Naive thymus-derived CD4-positive, alpha-beta T cell (primary cell): ENCODE results near the gene TMEM63B. TPM values are rescaled to one million over a fixed set of nuclear protein-coding genes. Genes with fewer than 3 reads are reported as not detected.
"Not testable (repeated sequence)": the region's sequence is repeated elsewhere in the genome, so short reads cannot be mapped to it uniquely, and the experiment has no call there.

Experiments
- ATAC-seq: fragments of 150-1000 bp; cut with Tn5 transposase; 2 replicates; pipeline ENCODE4 v1.10.0; 2021; ENCODE audit warnings: mild to moderate bottlenecking, moderate library complexity
- CTCF ChIA-PET: fragments of 350-600 bp; sonication (Branson Sonifier 250); formaldehyde crosslinking; loops from one replicate; lab custom pipeline; 2021; ENCODE audit warnings: antibody characterized with exemption; lab: Charles Lee
- POLR2A ChIA-PET: fragments of 350-600 bp; sonication (Branson Sonifier 250); formaldehyde crosslinking; loops from one replicate; lab custom pipeline; 2021; ENCODE audit warnings: antibody characterized with exemption, inconsistent platforms; lab: Charles Lee
- DNase-seq, 9 donors: peaks; one replicate each; pipeline versions ENCODE4 v3.0.0 to v3.0.0-alpha.2; 2020 to 2022; ENCODE audit warnings: mixed read lengths in 1 of 9
- H3K27ac ChIP-seq: one replicate; pipeline ENCODE4 v1.7.0; 2013; ENCODE audit warnings: mild to moderate bottlenecking, low read depth, low read length, moderate library complexity
- H3K27me3 ChIP-seq, 2 donors: one replicate each; pipeline ENCODE4 v1.7.0; 2013; ENCODE audit warnings: low read length in 2 of 2, mild to moderate bottlenecking in 2 of 2, moderate library complexity in 2 of 2; ENCODE audit not compliant: control insufficient read depth in 2 of 2, insufficient read depth in 2 of 2
- H3K36me3 ChIP-seq, 3 experiments: 1 replicate in 2 of 3; 2 replicates in 1 of 3; pipeline ENCODE4 v1.7.0; 2013; ENCODE audit warnings: low read length in 3 of 3, mild to moderate bottlenecking in 3 of 3, moderate library complexity in 1 of 3; ENCODE audit not compliant: insufficient read depth in 3 of 3, control insufficient read depth in 2 of 3
- H3K4me1 ChIP-seq, 2 donors: one replicate each; pipeline ENCODE4 v1.7.0; 2013; ENCODE audit warnings: low read length in 2 of 2, mild to moderate bottlenecking in 2 of 2, moderate library complexity in 1 of 2; ENCODE audit not compliant: control insufficient read depth in 2 of 2, insufficient read depth in 2 of 2
- H3K4me3 ChIP-seq: 2 replicates; pipeline ENCODE4 v1.7.0; 2013; ENCODE audit warnings: mild to moderate bottlenecking, low read length
- H3K9me3 ChIP-seq, 3 experiments: 1 replicate in 2 of 3; 2 replicates in 1 of 3; pipeline ENCODE4 v1.7.0; 2013; ENCODE audit warnings: low read length in 3 of 3; ENCODE audit not compliant: control insufficient read depth in 2 of 3
- H3K27ac Mint-ChIP-seq, 9 donors: one replicate each; pipeline ENCODE4 v1.8.0; 2020 to 2022; ENCODE audit warnings: mixed read lengths in 9 of 9, mild to moderate bottlenecking in 8 of 9, moderate library complexity in 5 of 9, inconsistent platforms in 2 of 9
- H3K27me3 Mint-ChIP-seq, 5 donors: one replicate each; pipeline ENCODE4 v1.8.0; 2021 to 2022; ENCODE audit warnings: mixed read lengths in 5 of 5, mild to moderate bottlenecking in 1 of 5
- H3K36me3 Mint-ChIP-seq, 5 donors: one replicate each; pipeline ENCODE4 v1.8.0; 2020 to 2022; ENCODE audit warnings: mixed read lengths in 5 of 5, mild to moderate bottlenecking in 3 of 5, inconsistent platforms in 1 of 5
- H3K4me1 Mint-ChIP-seq, 7 donors: one replicate each; pipeline ENCODE4 v1.8.0; 2020 to 2022; ENCODE audit warnings: mixed read lengths in 7 of 7, mild to moderate bottlenecking in 3 of 7, inconsistent platforms in 1 of 7
- H3K4me3 Mint-ChIP-seq, 10 donors: one replicate each; pipeline ENCODE4 v1.8.0; 2020 to 2022; ENCODE audit warnings: mild to moderate bottlenecking in 10 of 10, mixed read lengths in 10 of 10, moderate library complexity in 6 of 10, inconsistent platforms in 2 of 10
- H3K9me3 Mint-ChIP-seq, 11 donors: one replicate each; pipeline ENCODE4 v1.8.0; 2020 to 2022; ENCODE audit warnings: mixed read lengths in 11 of 11, mild to moderate bottlenecking in 4 of 11, inconsistent platforms in 1 of 11, moderate library complexity in 1 of 11
- intact Hi-C, 2 donors: fragments of 100-400 bp; cut with micrococcal nuclease; formaldehyde crosslinking; loops; one replicate each; pipeline ENCODE4 v1.15.1; 2023
- polyA plus RNA-seq, 2 donors: library from polyadenylated mRNA; unstranded; fragments of 300-500 nt; fragmentation: Illumina TruSeq; gene quantifications; one replicate each; pipeline ENCODE4 v1.2.3, GENCODE V29; 2021
- total RNA-seq, 6 experiments: library from RNA in 5 of 6; stranded (reverse) in 5 of 6; gene quantifications; 1 replicate in 5 of 6; 2 replicates in 1 of 6; pipeline ENCODE4 v1.2.3 and lab custom pipeline; 2021 to 2026

TMEM63B gene
- total and polyA plus RNA-seq, 7 experiments from 2014 or later: 0.18 to 21.4 (median 16.2) TPM

DNA sequence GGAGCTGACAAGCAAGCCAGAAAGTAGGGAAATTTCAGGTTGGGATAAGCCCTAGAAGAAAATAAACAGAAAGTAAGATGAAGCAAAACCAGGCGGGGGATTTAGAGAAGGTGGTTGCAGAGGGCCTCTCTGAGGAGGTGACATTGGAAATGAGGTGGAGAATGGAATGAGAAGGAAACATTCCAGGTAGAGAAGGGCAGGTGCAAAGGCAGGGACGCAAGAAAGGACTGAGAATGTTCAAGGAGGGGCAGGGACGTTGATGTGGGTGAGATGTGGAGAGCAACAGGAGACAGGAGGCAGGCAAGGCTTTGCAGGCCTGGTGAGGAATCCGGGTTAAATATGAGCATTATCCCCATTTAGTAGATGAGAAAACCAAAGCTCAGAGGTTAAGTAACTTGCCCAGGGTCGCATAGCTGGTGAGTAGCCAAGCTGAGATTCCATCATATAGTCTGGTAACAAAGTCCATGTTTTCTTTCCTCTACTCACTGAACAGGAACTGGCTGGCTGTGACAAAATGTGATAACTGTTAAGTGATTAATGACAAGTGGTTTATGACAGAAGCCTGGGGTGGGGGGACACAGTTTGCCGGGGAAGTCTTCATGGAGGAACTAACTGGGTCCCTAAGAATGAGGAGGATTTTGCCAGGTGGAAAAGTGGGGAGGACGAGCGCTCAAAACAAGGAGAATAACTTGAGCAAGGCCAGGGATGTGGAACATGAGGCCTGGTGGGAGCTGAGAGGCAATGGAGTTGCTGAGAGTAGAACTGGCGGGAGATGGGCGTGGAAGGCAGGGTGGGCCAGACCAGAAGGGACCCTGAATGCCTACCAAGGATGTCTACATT, 32.7 kb upstream of the TMEM63B start:
- ChIA-PET POLR2A (no interaction called here), CTCF (interaction anchor here (0.7 to 4.4 kb wide), 3 partner anchors 29 to 59 kb away, joined by 3 to 24 read pairs (median 4); no protein-coding TSS in a partner anchor)
- ATAC-seq: no peak
- Mint-ChIP-seq H3K4me3 (no peak overlapping the region), H3K27ac (no peak overlapping the region), H3K4me1 (peaks cover 0 to 10% (median 0%) of the 10 kb centered on the region in 7 donors), H3K9me3 (peaks cover 0 to 1% (median 0%) of the 10 kb centered on the region in 11 donors), H3K27me3 (no peaks in the 10 kb centered on the region), H3K36me3 (peaks cover 0 to 7% (median 3%) of the 10 kb centered on the region in 5 donors)
- H3K27ac ChIP-seq: no peak overlapping the region
- H3K36me3 ChIP-seq: peaks cover 0 to 2% (median 0%) of the 10 kb centered on the region in 3 experiments
- H3K27me3 ChIP-seq: no peaks in the 10 kb centered on the region
- no peaks in the 10 kb centered on the region for H3K9me3 ChIP-seq
- no peaks in the 10 kb centered on the region for H3K4me1 ChIP-seq
- H3K4me3 ChIP-seq: no peak overlapping the region
- intact Hi-C loops: loop anchor here in 1 of 2 donors (5.0 kb wide), 1 partner anchor 248 kb away; the partner anchor contains the start of gene SPATS1
- DNase-seq: no peak

DNA sequence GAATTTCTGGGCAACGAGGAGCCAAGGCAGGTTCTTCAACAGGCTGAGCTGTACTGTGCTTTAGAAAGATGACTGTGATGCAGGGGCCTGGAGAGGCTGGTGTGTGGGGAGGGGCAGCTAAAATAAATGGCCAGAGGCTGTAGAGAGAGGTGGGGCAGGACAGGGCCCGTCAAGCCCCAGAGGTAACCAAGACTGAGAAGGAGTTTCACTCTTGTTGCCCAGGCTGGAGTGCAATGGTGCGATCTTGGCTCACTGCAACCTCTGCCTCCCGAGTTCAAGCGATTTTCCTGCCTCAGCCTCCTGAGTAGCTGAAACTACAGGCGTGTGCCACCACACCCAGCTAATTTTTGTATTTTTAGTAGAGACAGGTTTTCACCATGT, 32.1 kb upstream of the TMEM63B start:
- H3K27me3 Mint-ChIP-seq, H3K36me3 ChIP-seq, DNase-seq, H3K4me3 ChIP-seq, H3K4me3 Mint-ChIP-seq, H3K27ac Mint-ChIP-seq, ATAC-seq, POLR2A ChIA-PET, H3K9me3 Mint-ChIP-seq, H3K9me3 ChIP-seq, H3K36me3 Mint-ChIP-seq, H3K27ac ChIP-seq, H3K4me1 ChIP-seq, H3K27me3 ChIP-seq: not testable (repeated sequence)
- H3K4me1 Mint-ChIP-seq: peaks cover 0 to 10% (median 0%) of the 10 kb centered on the region in 7 donors
- CTCF ChIA-PET: interaction anchor here (0.7 to 4.4 kb wide), 4 partner anchors 30 to 59 kb away, joined by 3 to 25 read pairs (median 14); no protein-coding TSS in a partner anchor
- intact Hi-C loops: loop anchor here in 1 of 2 donors (5.0 kb wide), 1 partner anchor 247 kb away; the partner anchor contains the start of gene SPATS1

GRCh38 chr6:44096612-44097011, 30.7 kb upstream of the TMEM63B start:
- Mint-ChIP-seq H3K27me3 (no peaks in the 10 kb centered on the region), H3K4me1 (peaks cover 0 to 10% (median 0%) of the 10 kb centered on the region in 7 donors), H3K9me3 (no peaks in the 10 kb centered on the region), H3K27ac (no peak overlapping the region), H3K4me3 (no peak overlapping the region), H3K36me3 (peaks cover 0 to 5% (median 4%) of the 10 kb centered on the region in 5 donors)
- Histone ChIP-seq H3K36me3 (peaks cover 0 to 2% (median 0%) of the 10 kb centered on the region in 3 experiments), H3K9me3 (no peaks in the 10 kb centered on the region), H3K27ac (no peak overlapping the region), H3K27me3 (no peaks in the 10 kb centered on the region), H3K4me3 (no peak overlapping the region), H3K4me1 (no peaks in the 10 kb centered on the region)
- ChIA-PET CTCF (interaction anchor here (0.6 to 4.4 kb wide), 16 partner anchors 11 to 328 kb away, joined by 3 to 25 read pairs (median 3); no protein-coding TSS in a partner anchor), POLR2A (interaction anchor here (0.6 kb wide), 1 partner anchor 57 kb away, joined by 3 read pairs; no protein-coding TSS in a partner anchor)
- ATAC-seq (peak; percentile 92), DNase-seq (peak; percentile 45 to 78 (median 68))
- intact Hi-C loops: loop anchor here (1.0 to 5.0 kb wide), 7 partner anchors 30 to 246 kb away; partner anchors contain the start of genes MRPL14 (in 1 of the 2), SPATS1 (in 1 of the 2) and TMEM63B (in 1 of the 2)

- no peak overlapping the region for H3K4me3 ChIP-seq
- ATAC-seq (no peak), DNase-seq (no peak)
- intact Hi-C loops: loop anchor here (2.0 to 5.0 kb wide), 2 partner anchors 29 to 244 kb away; partner anchors contain the start of genes MRPL14 (in 1 of the 2), SPATS1 (in 1 of the 2) and TMEM63B (in 1 of the 2)
- ChIA-PET POLR2A (interaction anchor here (0.7 to 1.0 kb wide), 2 partner anchors 11 to 170 kb away, joined by 3 read pairs; no protein-coding TSS in a partner anchor), CTCF (interaction anchor here (0.6 to 4.4 kb wide), 7 partner anchors 53 to 238 kb away, joined by 4 to 25 read pairs (median 5); no protein-coding TSS in a partner anchor)
- Mint-ChIP-seq H3K4me3 (no peak overlapping the region), H3K27ac (peak overlapping the region in 3 of 9 donors; percentile 37 to 65 (median 45)), H3K27me3 (no peaks in the 10 kb centered on the region), H3K4me1 (peaks cover 0 to 18% (median 6%) of the 10 kb centered on the region in 7 donors), H3K9me3 (no peaks in the 10 kb centered on the region), H3K36me3 (peaks cover 0 to 5% (median under 1%) of the 10 kb centered on the region in 5 donors)
- peaks cover 0 to 2% (median 0%) of the 10 kb centered on the region in 3 experiments for H3K36me3 ChIP-seq
- H3K27ac ChIP-seq: no peak overlapping the region
- H3K4me1 ChIP-seq: no peaks in the 10 kb centered on the region
- H3K9me3 ChIP-seq: no peaks in the 10 kb centered on the region
- no peaks in the 10 kb centered on the region for H3K27me3 ChIP-seq
These were observed 29.5 kb upstream of the TMEM63B start for GRCh38 chr6:44097782-44098317.

DNA sequence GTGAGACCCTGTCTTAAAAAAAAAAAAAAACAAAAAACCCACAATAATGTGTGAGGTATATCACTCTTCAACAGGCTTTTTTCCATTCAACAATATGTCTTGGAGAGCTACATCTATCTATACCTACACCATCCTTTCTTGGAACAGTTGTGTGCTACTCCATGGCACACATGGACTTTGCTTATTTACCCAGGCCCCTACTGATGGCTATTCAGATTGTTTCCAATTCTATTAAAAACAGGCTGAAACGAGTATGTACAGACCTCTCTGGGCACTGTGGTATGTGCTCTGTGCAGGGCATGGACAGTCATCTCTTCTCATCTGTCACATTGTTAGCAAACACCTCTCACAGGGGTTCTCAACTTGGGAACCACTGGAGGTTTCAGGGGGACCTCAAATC, 28.2 kb upstream of the TMEM63B start:
- peaks cover 0 to 9% (median 2%) of the 10 kb centered on the region in 3 experiments for H3K36me3 ChIP-seq
- no peaks in the 10 kb centered on the region for H3K27me3 ChIP-seq
- intact Hi-C loops: loop anchor here in 1 of 2 donors (5.0 kb wide), 1 partner anchor 243 kb away; the partner anchor contains the start of gene SPATS1
- H3K4me3 Mint-ChIP-seq: no peak overlapping the region
- DNase-seq (no peak), ATAC-seq (no peak)
- POLR2A ChIA-PET: no interaction called here
- no peaks in the 10 kb centered on the region for H3K4me1 ChIP-seq
- H3K36me3 Mint-ChIP-seq: peaks cover 0 to 7% (median 0%) of the 10 kb centered on the region in 5 donors
- no peak overlapping the region for H3K4me3 ChIP-seq
- H3K9me3 Mint-ChIP-seq: no peaks in the 10 kb centered on the region
- H3K9me3 ChIP-seq: no peaks in the 10 kb centered on the region
- CTCF ChIA-PET: interaction anchor here (0.6 to 2.5 kb wide), 4 partner anchors 21 to 310 kb away, joined by 3 to 6 read pairs (median 3); no protein-coding TSS in a partner anchor
- no peak overlapping the region for H3K27ac ChIP-seq
- no peaks in the 10 kb centered on the region for H3K27me3 Mint-ChIP-seq
- peak overlapping the region in 1 of 9 donors; percentile 11 for H3K27ac Mint-ChIP-seq
- peaks cover 0 to 19% (median 8%) of the 10 kb centered on the region in 7 donors for H3K4me1 Mint-ChIP-seq

GRCh38 chr6:44100088-44100550, 27.2 kb upstream of the TMEM63B start:
- Mint-ChIP-seq H3K4me3 (no peak overlapping the region), H3K4me1 (peaks cover 0 to 19% (median 12%) of the 10 kb centered on the region in 7 donors), H3K27me3 (no peaks in the 10 kb centered on the region), H3K36me3 (peaks cover 0 to 5% (median 0%) of the 10 kb centered on the region in 5 donors), H3K9me3 (no peaks in the 10 kb centered on the region), H3K27ac (peak overlapping the region in 2 of 9 donors; percentile 7 to 43)
- Histone ChIP-seq H3K9me3 (no peaks in the 10 kb centered on the region), H3K4me3 (no peak overlapping the region), H3K27me3 (no peaks in the 10 kb centered on the region), H3K27ac (no peak overlapping the region), H3K36me3 (peaks cover 0 to 15% (median 0%) of the 10 kb centered on the region in 3 experiments), H3K4me1 (no peaks in the 10 kb centered on the region)
- ChIA-PET POLR2A (no interaction called here), CTCF (interaction anchor here (1.1 to 2.5 kb wide), 3 partner anchors 51 to 311 kb away, joined by 3 to 12 read pairs (median 6); no protein-coding TSS in a partner anchor)
- peak in 1 of 9 donors; percentile 11 for DNase-seq
- peak; percentile 42 for ATAC-seq
- intact Hi-C loops: loop anchor here in 1 of 2 donors (1.0 kb wide), 1 partner anchor 52 kb away; no protein-coding TSS in a partner anchor
